ENCODE measurements around the gene PITPNM2.

GRCh38 chr12:123129621-123130020 is 21.3 kb downstream of the PITPNM2 start:
- TF ChIP-seq CTCF (IDR thresholded peaks at IDR 0.05) (no peak), POLR2AphosphoS5 (IDR thresholded peaks at IDR 0.05) (no peak)
